COLO668 (cell line): ENCODE measurements around the gene GABRG1.

Experiments
- DNase-seq: peaks from one replicate; lab custom pipeline; 2025; ENCODE audit not compliant: unreplicated experiment; lab: John Stamatoyannopoulos, UW

Gene GABRG1

DNA sequence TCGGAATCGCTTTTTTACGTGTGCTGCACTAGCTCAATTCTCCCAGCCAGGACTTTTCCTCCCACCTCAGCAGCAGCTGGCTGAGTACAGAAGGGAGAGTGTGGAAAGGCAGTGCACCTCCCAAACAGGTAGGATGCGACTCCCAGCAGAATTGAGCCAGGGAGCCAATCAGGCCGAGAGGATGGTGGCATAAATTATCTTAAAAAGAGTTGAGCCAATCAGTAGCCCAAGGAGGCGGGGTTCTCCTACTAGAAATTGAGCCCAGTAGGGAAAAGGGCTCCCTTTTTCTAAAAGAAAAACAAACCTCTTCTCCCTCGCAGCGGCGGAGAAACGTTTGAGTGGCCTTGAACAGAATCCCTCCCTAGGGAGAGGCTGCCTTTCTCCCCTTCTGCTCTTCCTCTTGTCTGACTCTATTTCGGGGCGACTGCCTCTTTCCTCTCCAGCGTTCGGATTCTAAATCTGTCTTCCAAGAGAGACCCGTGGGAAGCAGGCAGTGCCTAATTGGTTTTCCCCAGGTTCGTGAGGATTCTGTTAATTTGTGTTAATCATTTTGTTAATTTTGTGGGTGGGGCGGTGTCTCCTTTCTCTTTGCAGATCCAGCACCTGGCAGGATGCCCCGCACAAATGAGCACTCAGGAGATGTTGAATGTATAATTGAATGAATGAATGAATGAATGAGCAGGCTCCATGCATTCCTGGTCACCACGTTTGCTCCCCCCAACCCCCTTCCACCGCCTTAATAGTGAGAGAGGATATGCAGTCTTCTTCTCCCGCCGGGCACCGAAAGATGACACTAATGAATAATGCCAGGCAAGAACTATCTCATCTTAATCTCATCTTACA is at the start of gene GABRG1:
GABRG1 (minus strand) TSS at position 142 of the 843 bp plus-strand sequence; CDS start at position 1, 141 bp downstream.
- no peak for DNase-seq

DNA sequence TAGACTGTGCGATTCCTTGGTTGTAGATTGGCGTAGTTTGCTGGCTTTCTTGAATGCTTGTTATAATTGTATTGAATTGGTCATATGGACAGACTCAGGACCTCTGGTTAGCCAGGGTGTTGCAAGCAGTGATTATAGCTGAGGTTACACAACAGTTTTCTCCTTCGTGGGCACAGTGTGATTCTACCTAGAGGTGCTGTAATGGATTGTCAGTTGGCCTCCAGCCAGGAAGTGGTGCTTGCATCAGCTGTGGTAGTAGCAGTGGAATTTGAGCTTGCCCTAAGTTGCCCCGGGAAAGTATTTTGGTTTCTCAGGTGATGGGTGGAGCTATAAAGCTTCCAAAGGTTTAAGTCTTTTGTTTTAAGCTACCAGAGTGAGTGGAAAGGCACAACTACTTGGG is 23.1 kb upstream of the GABRG1 start:
- DNase-seq = no peak

DNA sequence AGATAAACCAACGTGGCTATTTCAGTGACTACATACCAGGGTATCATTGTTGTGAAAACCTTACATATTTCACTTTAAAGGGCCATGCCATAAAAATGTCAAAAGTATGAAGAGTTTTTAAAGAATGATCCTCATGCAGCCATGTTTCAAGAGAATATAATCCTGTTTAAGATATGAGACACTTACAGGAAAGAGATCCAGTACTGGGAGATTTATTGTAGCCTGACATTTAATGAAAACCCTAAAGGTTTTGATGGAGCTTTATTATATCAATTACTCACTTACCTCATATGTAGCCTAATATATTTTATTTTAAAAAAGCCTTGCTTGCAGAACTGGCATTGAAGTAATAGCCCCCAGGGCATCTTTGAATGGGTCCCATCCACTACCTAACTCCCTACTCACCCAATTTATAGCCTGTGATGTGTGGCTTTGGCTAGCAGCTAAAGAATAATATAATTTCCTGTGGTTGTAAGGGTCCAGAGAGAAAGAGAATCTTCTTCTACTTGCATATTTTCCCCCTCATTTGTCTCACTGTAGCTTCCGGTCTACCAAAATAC is 7.7 kb upstream of the GABRG1 start:
- DNase-seq = no peak

DNA sequence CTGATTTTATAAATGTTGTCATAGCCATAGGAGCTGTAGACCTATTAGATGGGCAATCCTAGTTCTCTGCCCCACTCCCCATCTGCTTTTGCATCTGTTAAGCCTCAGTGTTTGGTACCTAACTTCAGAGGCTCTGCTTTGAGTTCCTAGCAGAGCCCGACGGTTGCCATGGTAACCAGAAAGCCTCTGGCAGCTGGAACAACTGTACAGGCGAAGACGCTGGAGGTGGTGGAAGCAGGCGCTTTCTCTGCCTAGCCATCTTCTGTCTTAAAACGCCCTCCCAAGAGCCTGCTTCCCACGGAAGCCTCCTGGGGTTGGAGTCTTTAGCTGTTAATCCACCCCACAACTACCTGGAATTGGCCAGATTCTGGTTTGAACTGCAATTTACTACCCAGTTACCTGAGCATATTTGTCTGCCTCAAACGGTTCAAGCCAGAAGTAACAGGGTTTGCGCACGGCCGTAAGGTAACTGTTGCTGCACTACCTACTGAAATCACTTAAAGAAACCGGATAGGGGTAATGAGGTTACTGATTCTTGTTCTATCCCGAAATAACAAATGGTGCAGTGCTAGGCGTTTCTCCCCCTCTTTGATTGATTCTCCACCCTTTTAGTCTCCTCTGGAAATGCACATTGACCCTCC is 1.0 kb upstream of the GABRG1 start:
- peak; percentile 2 for DNase-seq

DNA sequence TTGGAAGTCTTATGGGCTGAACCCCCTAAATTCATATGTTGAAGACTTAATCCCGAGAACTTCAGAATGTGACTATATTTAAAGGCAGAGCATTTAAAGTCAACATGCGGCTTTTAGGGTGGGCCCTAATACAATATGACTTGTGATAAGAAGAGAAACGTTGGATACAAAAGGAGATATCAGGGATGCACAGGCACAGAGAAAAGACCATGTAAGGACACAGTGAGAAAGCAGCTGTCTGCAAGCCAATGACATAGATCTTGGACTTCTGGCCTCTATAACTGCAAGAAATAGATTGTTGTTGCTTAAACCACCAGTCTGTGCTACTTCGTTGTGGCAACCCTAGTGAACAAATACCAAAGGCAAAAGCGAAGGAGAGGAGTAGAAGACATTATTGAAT is 42.2 kb downstream of the GABRG1 start:
- DNase-seq = no peak

GRCh38 chr4:46081248-46081647 is 42.6 kb downstream of the GABRG1 start:
- no peak for DNase-seq

- no peak for DNase-seq
Observed at GRCh38 chr4:46073778-46074177, 50.1 kb downstream of the GABRG1 start.

- DNase-seq = no peak
Observed at GRCh38 chr4:46051392-46051791, 72.5 kb downstream of the GABRG1 start.

DNA sequence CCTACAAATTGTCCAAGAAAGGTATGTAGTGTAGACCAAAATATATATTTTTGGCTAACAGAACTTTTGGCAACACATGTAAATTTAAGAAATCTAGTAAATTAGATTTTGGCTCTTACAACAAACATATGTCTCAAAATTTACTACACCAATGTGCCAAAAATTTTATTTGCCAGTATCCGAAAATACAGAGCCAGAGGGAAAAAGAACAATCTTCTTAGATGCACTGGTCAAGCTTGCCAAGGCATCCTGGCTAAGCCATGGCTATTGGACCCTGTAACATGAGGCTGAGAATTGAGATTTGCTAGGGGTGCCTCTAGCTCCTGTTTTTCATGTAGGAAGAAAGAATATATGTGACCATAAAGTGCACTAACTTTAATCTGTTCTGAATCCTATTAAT is 91.8 kb downstream of the GABRG1 start:
- DNase-seq = no peak

DNA sequence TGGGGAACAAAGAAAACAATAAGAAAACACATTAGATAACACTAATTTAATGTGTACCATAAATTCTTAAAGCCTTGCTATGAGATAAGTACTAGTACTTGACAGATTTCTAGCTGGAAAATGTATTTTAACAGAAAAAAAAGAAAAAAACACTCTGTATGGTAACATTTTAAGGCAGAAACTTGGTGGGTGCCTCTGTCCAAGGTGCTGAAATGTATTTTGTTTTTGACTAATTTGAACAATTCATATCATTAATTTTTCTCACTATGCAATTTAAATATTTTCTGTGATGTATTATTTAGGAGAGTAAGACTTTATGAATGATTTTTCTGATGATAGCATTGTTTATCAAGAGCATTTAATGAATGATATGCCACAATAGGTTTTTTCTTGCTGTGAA is 107.5 kb downstream of the GABRG1 start:
- DNase-seq = no peak

DNA sequence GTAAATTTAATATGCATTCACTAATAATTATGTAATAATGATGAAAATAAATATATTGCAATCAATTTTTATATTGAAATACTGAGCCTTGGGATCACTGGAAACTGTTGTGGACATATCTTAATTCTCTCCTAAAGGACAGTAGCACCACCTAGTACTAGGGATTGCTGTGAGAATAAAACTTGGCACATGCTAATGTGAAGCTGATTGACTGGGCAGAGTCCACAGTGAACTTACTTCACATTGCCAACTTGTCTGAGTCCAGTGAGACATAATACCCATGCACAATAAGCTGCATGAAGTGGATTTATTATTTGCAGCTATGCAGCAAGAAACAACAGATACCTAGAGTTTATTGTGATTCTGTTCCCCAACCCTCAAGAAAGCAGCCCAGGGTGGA is 131.1 kb downstream of the GABRG1 start:
- no peak for DNase-seq

GRCh38 chr4:45989775-45990174 is 134.1 kb downstream of the GABRG1 start:
- DNase-seq = no peak

- no peak for DNase-seq
Observed at GRCh38 chr4:45987858-45988257, 136.0 kb downstream of the GABRG1 start.
